ENCODE measurements around the gene TMEM108.
A peak's percentile ranks its signal among the peaks of the same experiment; 100 is the strongest.

TMEM108 gene

GRCh38 chr3:133246119-133246518 is 207.9 kb downstream of the TMEM108 start:
- no peak for DNase-seq

DNA sequence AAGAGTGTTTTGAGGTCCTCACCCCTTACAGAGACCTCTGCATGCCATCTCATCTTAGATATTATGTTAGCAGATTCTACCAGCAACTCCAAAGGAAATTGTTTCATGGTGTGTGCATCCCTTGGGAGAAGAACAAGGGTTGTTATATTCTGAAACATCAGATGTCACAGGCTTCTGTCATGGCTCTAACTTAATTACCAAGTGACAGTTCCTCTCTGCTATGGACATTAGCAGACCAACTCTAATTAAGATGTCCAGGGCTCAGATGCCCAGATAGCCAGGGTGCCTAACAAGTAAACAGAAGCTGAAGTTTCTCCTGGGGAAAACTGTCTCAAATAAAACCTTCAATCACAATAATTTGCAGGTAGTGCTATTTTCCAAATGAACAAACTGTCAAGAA is 208.6 kb downstream of the TMEM108 start:
- no peak for DNase-seq

DNA sequence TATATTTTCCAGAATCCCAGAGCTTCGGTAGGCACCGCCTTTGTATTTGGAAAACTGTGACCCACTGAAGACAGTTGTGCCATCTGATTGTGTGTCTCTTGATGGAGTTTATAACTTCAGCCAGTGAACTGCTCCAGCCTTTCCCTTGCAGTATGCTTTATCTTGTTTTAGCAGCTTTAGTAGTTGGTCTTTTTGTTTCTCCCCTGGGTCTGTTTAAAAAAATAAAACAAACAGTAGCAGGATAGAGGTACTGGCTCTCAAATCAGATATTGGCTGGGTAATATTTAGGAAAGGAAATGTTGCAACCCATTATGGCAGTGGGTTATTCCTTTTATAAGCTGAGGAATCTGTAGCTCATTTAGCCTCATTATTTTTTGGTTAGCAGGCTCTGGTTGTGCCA is 210.2 kb downstream of the TMEM108 start:
- no peak for DNase-seq

- DNase-seq = no peak
Observed at GRCh38 chr3:133249490-133249889, 211.3 kb downstream of the TMEM108 start.

DNA sequence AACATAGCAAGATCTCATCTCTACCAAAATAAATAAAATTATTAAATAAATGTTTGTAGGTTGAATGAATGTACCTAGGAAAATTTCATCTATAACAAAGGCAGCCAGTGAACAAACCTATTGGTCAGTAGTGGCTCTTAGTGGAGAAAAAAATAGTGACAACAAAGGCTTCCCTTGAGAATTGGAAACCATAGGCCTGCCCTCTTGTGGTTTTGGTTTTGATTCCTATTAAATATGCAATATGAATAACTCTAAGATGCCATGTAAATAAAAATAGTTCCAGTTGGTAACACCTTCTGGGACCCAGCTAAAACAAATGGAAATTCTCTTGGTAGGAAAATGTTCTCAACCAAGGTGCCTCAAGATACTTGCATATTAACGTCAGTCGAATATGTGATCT is 216.0 kb downstream of the TMEM108 start:
- no peak for DNase-seq

GRCh38 chr3:133254716-133255115 is 216.5 kb downstream of the TMEM108 start:
- no peak for DNase-seq

DNA sequence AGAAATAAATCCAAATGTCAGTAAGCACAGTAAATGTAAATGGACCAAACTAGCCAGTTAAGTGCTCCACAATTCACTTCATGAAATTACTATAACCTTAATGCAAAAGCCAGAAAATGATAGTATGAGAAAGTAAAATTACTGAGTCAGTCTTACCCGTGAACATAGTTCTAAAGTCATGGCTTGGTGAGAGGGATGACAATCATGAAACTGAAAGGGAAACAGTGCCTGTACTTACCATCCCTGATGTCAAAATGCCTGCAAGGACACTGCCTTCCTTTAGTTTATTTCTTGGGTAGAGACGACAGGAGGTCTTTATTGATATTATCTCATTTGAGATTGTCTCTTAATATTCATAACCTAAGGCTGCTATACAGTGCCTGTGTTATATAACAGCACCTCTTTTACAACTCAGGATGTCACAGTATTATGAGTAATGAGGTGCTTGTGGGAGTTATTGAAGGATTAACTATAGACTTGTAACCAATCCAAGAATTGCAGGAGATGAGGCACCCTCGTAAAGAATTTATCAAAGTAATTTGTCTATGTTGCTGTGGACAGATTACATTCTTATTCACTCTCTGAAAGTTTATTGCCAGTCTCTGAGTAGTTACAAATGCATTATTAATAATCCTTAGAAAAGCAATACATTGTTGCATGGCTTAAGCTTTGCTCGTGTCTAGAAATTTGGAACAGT is 218.7 kb downstream of the TMEM108 start:
- DNase-seq = peak; percentile 49

DNA sequence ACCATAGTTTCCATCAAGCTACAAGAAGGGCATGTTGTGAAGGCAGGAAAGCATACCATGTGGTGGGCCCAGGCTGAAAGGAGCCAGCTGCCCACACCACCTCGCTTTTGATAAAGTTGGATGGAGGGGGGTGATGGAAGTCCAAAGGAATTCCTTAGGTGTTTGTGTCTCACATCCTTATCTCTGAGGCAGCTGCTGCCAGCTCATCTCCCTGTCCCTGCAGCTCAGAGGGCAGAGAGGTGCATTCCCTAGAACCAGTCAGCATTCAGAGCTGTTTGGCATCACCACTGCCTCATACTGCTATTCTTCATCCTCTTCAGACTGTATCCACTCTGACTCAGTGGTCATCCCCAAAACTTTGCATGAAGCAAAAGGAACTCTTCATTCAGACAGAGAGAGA is 220.2 kb downstream of the TMEM108 start:
- peak; percentile 36 for DNase-seq

DNA sequence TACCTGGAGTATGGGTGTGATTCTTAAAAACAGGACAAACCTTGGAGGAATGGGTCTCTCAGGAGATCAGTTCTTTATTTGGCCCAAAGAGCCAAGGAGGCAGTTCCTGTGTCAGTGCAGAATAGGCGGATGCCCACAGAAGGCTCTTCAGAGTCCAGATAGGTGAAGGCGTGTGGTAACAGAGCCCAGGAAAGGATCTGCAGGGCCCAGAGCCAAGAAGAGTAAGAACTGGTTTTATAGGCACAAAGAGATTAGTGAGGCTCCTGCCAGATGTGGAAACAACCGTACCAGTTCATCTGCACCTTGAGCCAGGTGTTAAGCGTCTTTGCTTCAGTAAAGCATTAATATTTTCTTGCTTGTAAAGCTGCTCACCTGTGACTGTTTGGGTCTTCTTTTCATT is 221.6 kb downstream of the TMEM108 start:
- no peak for DNase-seq

- no peak for DNase-seq
Observed at GRCh38 chr3:133262333-133262732, 224.1 kb downstream of the TMEM108 start.

DNA sequence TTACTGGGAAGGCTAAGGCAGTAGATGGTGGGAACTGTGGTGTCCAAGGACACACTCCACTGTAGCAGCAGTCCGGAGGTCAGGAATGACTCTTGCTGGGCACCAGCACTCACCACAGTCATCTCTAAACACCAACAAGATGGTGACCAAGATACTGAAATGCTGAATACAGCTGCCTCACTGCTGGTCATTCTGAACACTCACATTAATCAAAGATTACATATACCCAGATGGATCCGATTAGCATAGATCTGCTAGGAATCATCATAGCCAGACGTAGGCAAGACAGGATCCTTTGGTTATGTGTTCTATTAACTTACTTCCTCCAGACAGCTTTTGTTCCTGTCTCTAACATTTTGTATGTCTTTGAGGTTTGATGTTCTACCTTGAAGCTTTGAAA is 226.7 kb downstream of the TMEM108 start:
- DNase-seq = no peak

DNA sequence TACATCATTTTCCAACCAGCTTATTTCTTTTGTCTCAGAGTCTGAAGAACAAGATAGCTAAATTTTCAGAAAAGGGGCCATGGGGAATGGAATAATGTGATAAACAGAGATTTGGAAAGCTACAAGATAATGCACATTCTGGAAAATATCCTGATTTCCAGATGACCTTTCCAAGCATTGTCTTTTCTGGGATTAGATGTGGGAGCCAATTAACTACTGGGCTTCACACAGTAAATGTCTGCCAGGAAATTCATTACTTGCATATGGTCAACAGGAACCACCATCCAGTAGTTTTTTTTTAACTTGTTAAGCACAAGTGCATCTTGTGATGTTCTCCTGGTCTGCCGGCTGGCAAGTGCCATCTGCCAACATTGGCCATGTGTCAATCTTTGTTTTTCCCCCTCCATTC is 230.5 kb downstream of the TMEM108 start:
- DNase-seq = no peak

DNA sequence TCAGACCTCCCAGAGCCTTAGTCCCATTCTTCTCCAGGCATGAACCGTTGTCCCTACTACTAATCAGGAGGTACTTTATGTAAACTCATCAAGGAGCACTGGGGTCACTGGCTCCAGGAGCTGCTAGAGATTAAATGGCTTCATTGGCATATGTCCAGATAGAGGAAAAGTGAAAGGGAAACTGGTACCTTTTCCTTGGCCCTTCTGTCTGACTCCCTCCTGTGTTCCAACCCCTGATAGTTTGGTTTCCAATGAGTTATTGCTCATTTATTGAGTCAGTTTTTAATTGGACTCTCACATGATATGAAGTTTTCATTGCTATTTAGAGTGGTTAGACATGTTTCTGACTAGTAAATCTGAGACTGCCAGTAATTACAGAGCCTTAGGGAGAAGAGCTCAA is 231.2 kb downstream of the TMEM108 start:
- no peak for DNase-seq

DNA sequence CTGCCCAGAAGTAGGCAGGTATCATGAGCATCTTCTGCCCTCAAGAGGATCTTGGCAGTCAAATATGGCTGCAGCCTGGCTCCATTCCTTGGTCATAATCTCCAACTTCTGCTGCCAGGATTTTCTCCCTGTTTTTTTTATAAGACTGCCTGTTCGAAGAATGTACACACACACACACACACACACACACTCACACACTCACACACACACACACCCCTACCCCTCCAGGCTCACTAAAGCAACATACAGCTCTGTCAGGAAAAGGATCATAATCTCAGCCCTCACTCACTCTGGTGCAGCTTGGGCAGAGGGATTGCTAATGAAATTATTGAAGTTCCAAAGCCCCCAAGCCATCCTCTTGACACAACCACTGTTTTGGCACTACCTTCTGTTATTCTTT is 232.4 kb downstream of the TMEM108 start:
- no peak for DNase-seq

DNA sequence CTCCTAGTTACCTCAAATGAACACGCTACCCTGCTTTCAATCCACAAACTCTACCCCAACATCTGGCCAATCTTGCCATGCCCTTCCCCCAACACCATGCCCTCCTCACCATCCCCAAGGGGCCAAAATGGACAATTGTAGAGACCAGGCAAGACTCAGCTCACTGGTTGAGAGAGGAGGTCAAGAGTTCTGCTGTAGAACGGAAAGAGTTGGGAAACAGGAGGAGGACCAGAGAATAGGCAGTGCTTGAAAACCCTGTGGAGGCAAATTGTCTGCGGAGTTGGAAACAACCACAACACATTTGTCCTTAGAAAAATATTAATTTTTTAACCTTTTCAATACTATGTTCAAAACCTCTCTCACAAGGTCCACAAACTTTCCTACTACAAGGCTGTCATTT is 232.9 kb downstream of the TMEM108 start:
- DNase-seq = no peak

DNA sequence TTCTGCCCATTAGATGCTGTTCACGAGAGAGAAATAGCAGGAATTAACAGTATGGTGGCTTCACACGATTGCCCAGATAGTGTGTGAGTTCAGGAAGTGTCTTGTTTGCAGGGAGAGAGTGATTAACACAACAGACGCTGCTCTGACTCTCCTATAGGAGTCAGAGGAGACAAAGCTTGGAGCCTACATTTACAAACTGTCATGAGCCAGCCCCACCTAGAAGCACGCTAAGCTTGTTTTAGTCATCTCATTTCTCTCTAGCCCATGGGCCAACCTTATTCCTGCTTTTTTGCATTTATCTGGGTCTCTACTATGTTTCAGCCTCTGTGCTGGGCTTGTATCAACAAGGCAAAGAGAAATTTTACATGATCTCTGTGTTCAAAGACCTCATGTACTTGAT is 233.3 kb downstream of the TMEM108 start:
- no peak for DNase-seq

GRCh38 chr3:133273346-133273745 is 235.2 kb downstream of the TMEM108 start:
- no peak for DNase-seq

GRCh38 chr3:133274477-133274876 is 236.3 kb downstream of the TMEM108 start:
- no peak for DNase-seq

GRCh38 chr3:133276594-133276993 is 238.4 kb downstream of the TMEM108 start:
- no peak for DNase-seq

DNA sequence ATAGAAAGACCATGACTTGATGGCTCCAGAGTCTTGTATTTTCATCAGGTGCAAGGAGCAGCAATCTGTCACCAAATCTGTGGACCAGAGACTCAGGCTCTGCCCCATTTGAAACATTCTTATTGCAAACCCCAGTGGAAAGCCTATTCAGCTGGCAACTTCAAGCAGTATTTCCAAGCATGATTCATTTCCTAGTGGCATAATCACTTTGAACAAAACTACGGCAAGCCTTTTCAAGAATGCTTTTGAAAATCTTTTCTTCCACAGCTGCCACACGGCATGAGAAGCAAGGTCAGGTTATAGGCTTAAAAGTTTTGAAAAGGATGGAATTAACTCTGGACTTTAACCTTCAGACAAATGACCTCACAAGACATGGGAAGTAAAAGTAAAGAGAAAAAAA is 239.6 kb downstream of the TMEM108 start:
- no peak for DNase-seq

- DNase-seq = no peak
Observed at GRCh38 chr3:133278260-133279043, 240.3 kb downstream of the TMEM108 start.

GRCh38 chr3:133280586-133280985 is 242.4 kb downstream of the TMEM108 start:
- DNase-seq = no peak

DNA sequence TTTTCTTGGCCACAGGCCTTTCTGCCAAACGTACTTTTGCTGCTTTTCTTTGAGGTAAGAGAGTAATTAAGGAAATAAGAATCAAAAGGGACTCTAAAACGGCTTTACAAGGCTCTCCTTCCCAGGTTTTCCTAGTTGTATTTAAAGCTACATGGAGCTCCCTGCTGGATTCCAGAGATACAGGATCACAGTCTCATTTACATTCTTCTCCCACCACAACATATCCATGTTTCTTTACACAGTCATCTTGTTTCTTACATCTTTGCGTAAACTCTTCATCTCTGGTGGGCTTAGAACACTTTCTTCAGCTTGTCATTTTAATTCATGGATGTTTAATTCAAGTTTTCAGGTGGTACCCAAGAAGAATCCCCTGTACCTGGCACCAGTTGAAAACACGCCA is 244.0 kb downstream of the TMEM108 start:
- DNase-seq = peak; percentile 15

DNA sequence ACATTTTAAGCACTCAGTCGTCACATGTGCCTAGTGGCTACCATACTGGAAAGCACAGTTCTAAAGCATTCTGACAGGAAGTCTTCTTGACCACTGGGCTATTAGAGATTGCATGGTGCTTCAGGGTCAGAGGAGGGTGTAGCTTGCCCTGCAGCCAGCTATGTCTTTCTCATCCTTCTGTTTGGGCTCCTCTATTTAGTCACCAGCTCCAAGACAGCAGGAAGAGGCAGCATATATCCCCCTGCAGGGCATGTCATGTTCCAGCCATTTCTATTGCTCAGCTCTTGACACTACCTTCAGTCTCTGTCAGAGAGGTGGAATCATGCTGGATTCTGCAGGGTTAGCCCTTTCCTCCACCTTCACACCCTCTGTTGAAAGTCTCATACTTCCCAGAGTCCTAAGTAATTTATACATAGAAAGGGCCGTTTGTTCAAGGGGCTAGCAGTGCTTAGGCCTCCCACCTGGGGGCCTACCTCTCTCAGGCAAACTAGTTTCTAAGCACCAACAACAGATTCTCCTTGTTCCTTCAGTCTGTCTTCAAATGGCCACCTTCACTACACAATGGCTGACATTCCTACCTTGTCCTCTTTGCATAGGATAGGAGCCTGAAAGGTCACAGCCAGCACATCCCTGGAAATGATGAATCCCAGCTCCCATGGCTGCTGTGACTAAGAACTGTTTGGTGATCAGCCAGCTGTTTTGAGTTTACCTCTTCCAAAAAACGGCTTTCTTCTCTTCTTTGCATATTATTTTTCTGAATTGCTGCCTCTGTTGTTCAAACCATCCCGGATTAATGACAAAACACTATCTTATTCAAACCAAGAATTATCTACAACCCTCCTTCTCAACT is 246.0 kb downstream of the TMEM108 start:
- no peak for DNase-seq
